Central memory CD8-positive, alpha-beta T cell (primary cell): Measurements from ENCODE around the gene AP3B1.
"Not testable (repeated sequence)": the region's sequence is repeated elsewhere in the genome, so short reads cannot be mapped to it uniquely, and the experiment has no call there.

ENCODE experiments used
- ATAC-seq: fragments of 150-1000 bp; cut with Tn5 transposase; replicated peaks from 2 replicates; pipeline ENCODE4 v1.10.0; 2022; ENCODE audit warnings: mild to moderate bottlenecking, moderate FRiP score, moderate number of reproducible peaks; ENCODE audit not compliant: poor library complexity, severe bottlenecking; ENCODE audit errors: extremely low read depth
- DNase-seq, 2 donors: peaks; one replicate each; pipeline ENCODE4 v3.0.0; 2021; ENCODE audit warnings: low spot score in 2 of 2
- H3K27ac Mint-ChIP-seq: one replicate; pipeline ENCODE4 v1.8.0; 2022; ENCODE audit warnings: low read depth, mild to moderate bottlenecking, moderate library complexity, mixed read lengths
- H3K27me3 Mint-ChIP-seq: one replicate; pipeline ENCODE4 v1.8.0; 2022; ENCODE audit warnings: mixed read lengths
- H3K36me3 Mint-ChIP-seq: one replicate; pipeline ENCODE4 v1.8.0; 2022; ENCODE audit warnings: mild to moderate bottlenecking, moderate library complexity, mixed read lengths; ENCODE audit not compliant: insufficient read depth
- H3K4me1 Mint-ChIP-seq: one replicate; pipeline ENCODE4 v1.8.0; 2022; ENCODE audit warnings: mixed read lengths
- H3K4me3 Mint-ChIP-seq: one replicate; pipeline ENCODE4 v1.8.0; 2022; ENCODE audit warnings: mild to moderate bottlenecking, moderate library complexity, mixed read lengths
- H3K9me3 Mint-ChIP-seq: one replicate; pipeline ENCODE4 v1.8.0; 2022; ENCODE audit warnings: mixed read lengths

Gene AP3B1

GRCh38 chr5:78178356-78178755 is 116.1 kb downstream of the AP3B1 start:
- Mint-ChIP-seq H3K27me3 (no peaks in the 10 kb centered on the region), H3K4me3 (no peak overlapping the region), H3K9me3 (no peaks in the 10 kb centered on the region), H3K4me1 (peaks cover 11% of the 10 kb centered on the region), H3K27ac (no peak overlapping the region), H3K36me3 (peaks cover 27% of the 10 kb centered on the region)
- DNase-seq (no peak), ATAC-seq (no peak)

- ATAC-seq, DNase-seq: not testable (repeated sequence)
These were observed 124.2 kb downstream of the AP3B1 start for GRCh38 chr5:78170335-78170734.

GRCh38 chr5:78162253-78162862 is 132.1 kb downstream of the AP3B1 start:
- Mint-ChIP-seq H3K4me1 (peaks cover 7% of the 10 kb centered on the region), H3K36me3 (peaks cover 14% of the 10 kb centered on the region), H3K27me3 (no peaks in the 10 kb centered on the region), H3K4me3 (no peak overlapping the region), H3K9me3 (no peaks in the 10 kb centered on the region), H3K27ac (no peak overlapping the region)
- DNase-seq (no peak), ATAC-seq (no peak)

More at GRCh38 chr5:78170335-78170734, 124.2 kb downstream of the AP3B1 start:
- Mint-ChIP-seq H3K36me3 (peaks cover 20% of the 10 kb centered on the region), H3K4me1 (peaks cover 12% of the 10 kb centered on the region)
- H3K4me3 Mint-ChIP-seq, H3K9me3 Mint-ChIP-seq, H3K27me3 Mint-ChIP-seq, H3K27ac Mint-ChIP-seq: not testable (repeated sequence)

GRCh38 chr5:78157001-78157400 is 137.5 kb downstream of the AP3B1 start:
- no peak overlapping the region for H3K4me3 Mint-ChIP-seq
- peaks cover 38% of the 10 kb centered on the region for H3K36me3 Mint-ChIP-seq
- H3K27ac Mint-ChIP-seq: no peak overlapping the region
- DNase-seq: no peak
- no peaks in the 10 kb centered on the region for H3K4me1 Mint-ChIP-seq
- H3K9me3 Mint-ChIP-seq: peaks cover 9% of the 10 kb centered on the region
- no peak for ATAC-seq
- no peaks in the 10 kb centered on the region for H3K27me3 Mint-ChIP-seq

- Mint-ChIP-seq H3K4me1 (peaks cover 9% of the 10 kb centered on the region), H3K27me3 (no peaks in the 10 kb centered on the region), H3K9me3 (peaks cover 9% of the 10 kb centered on the region), H3K27ac (no peak overlapping the region), H3K4me3 (no peak overlapping the region), H3K36me3 (peaks cover 35% of the 10 kb centered on the region)
- ATAC-seq (no peak), DNase-seq (no peak)
These were observed 142.8 kb downstream of the AP3B1 start for GRCh38 chr5:78151594-78152271.

- H3K4me1 Mint-ChIP-seq: no peaks in the 10 kb centered on the region
- H3K27me3 Mint-ChIP-seq: no peaks in the 10 kb centered on the region
- H3K36me3 Mint-ChIP-seq: peaks cover 13% of the 10 kb centered on the region
- H3K9me3 Mint-ChIP-seq: no peaks in the 10 kb centered on the region
- no peak for DNase-seq
- no peak overlapping the region for H3K4me3 Mint-ChIP-seq
- H3K27ac Mint-ChIP-seq: no peak overlapping the region
- ATAC-seq: no peak
These were observed 157.2 kb downstream of the AP3B1 start for GRCh38 chr5:78137290-78137689.

- no peak for ATAC-seq
- DNase-seq: no peak
- Mint-ChIP-seq H3K4me1 (no peaks in the 10 kb centered on the region), H3K36me3 (peaks cover 7% of the 10 kb centered on the region), H3K9me3 (no peaks in the 10 kb centered on the region), H3K27me3 (no peaks in the 10 kb centered on the region), H3K4me3 (no peak overlapping the region), H3K27ac (no peak overlapping the region)
These were observed 161.1 kb downstream of the AP3B1 start for GRCh38 chr5:78133423-78133822.

- Mint-ChIP-seq H3K9me3 (no peaks in the 10 kb centered on the region), H3K27ac (no peak overlapping the region), H3K36me3 (peaks cover 7% of the 10 kb centered on the region), H3K4me1 (no peaks in the 10 kb centered on the region), H3K27me3 (no peaks in the 10 kb centered on the region), H3K4me3 (no peak overlapping the region)
- ATAC-seq (no peak), DNase-seq (no peak)
These were observed 162.0 kb downstream of the AP3B1 start for GRCh38 chr5:78132507-78132906.

- H3K27me3 Mint-ChIP-seq: no peaks in the 10 kb centered on the region
- DNase-seq (no peak), ATAC-seq (no peak)
- no peaks in the 10 kb centered on the region for H3K9me3 Mint-ChIP-seq
- no peaks in the 10 kb centered on the region for H3K4me1 Mint-ChIP-seq
- no peak overlapping the region for H3K4me3 Mint-ChIP-seq
- H3K36me3 Mint-ChIP-seq: peaks cover 6% of the 10 kb centered on the region
- H3K27ac Mint-ChIP-seq: no peak overlapping the region
These were observed 164.9 kb downstream of the AP3B1 start for GRCh38 chr5:78129597-78129996.

- no peak overlapping the region for H3K27ac Mint-ChIP-seq
- no peaks in the 10 kb centered on the region for H3K9me3 Mint-ChIP-seq
- no peaks in the 10 kb centered on the region for H3K4me1 Mint-ChIP-seq
- peaks cover 6% of the 10 kb centered on the region for H3K36me3 Mint-ChIP-seq
- ATAC-seq (no peak), DNase-seq (no peak)
- no peaks in the 10 kb centered on the region for H3K27me3 Mint-ChIP-seq
- H3K4me3 Mint-ChIP-seq: no peak overlapping the region
These were observed 166.6 kb downstream of the AP3B1 start for GRCh38 chr5:78127875-78128274.

GRCh38 chr5:78126536-78126935 is 168.0 kb downstream of the AP3B1 start:
- Mint-ChIP-seq H3K36me3 (peaks cover 6% of the 10 kb centered on the region), H3K27ac (no peak overlapping the region), H3K27me3 (no peaks in the 10 kb centered on the region), H3K4me3 (no peak overlapping the region), H3K9me3 (no peaks in the 10 kb centered on the region), H3K4me1 (no peaks in the 10 kb centered on the region)
- DNase-seq (no peak), ATAC-seq (no peak)

- peaks cover 26% of the 10 kb centered on the region for H3K36me3 Mint-ChIP-seq
- no peak overlapping the region for H3K27ac Mint-ChIP-seq
- H3K27me3 Mint-ChIP-seq: no peaks in the 10 kb centered on the region
- peaks cover 5% of the 10 kb centered on the region for H3K4me1 Mint-ChIP-seq
- no peak for DNase-seq
- ATAC-seq: no peak
- H3K9me3 Mint-ChIP-seq: no peaks in the 10 kb centered on the region
- no peak overlapping the region for H3K4me3 Mint-ChIP-seq
These were observed 178.3 kb downstream of the AP3B1 start for GRCh38 chr5:78116167-78116566.

- no peaks in the 10 kb centered on the region for H3K27me3 Mint-ChIP-seq
- no peak overlapping the region for H3K27ac Mint-ChIP-seq
- ATAC-seq (no peak), DNase-seq (no peak)
- no peaks in the 10 kb centered on the region for H3K9me3 Mint-ChIP-seq
- H3K36me3 Mint-ChIP-seq: peaks cover 29% of the 10 kb centered on the region
- no peaks in the 10 kb centered on the region for H3K4me1 Mint-ChIP-seq
- no peak overlapping the region for H3K4me3 Mint-ChIP-seq
These were observed 180.7 kb downstream of the AP3B1 start for GRCh38 chr5:78113689-78114264.
